HT1080 (cell line): ENCODE results near the gene FAM72B. TPM values are rescaled to one million over a fixed set of nuclear protein-coding genes. Genes with fewer than 3 reads are reported as not detected.
"Not testable (repeated sequence)": the region's sequence is repeated elsewhere in the genome, so short reads cannot be mapped to it uniquely, and the experiment has no call there.

Source experiments
- DNase-seq: peaks from one replicate; pipeline ENCODE4 v3.0.0-alpha.2; 2015; ENCODE audit warnings: low read depth
- polyA plus RNA-seq, 2 experiments: library from polyadenylated mRNA; depleted of rRNA; stranded (reverse); fragments of >200 nt; gene quantifications; 2 replicates each; pipeline ENCODE4 v1.2.3, GENCODE V29; 2015
- total RNA-seq: library from RNA; depleted of rRNA; stranded (reverse); fragments of >200 nt; shearing (Covaris generic); gene quantifications from 2 replicates; pipeline ENCODE4 v1.2.3, GENCODE V29; 2014; rRNA removed

FAM72B gene
- 13.8 and 16.0 TPM in 2 replicates for total RNA-seq
- polyA plus RNA-seq (2015; cell fraction: cytosol; rRNA removed), result 34.7 and 41.1 TPM in 2 replicates
- 33.5 and 39.9 TPM in 2 replicates for polyA plus RNA-seq (2015; cell fraction: nucleus; rRNA removed)

GRCh38 chr1:121184290-121185127 is at the start of gene FAM72B, which contains the start of gene SRGAP2C:
Gene FAM72B (minus strand): TSS chr1:121184340. CDS start chr1:121183489, 851 bp downstream.
Gene SRGAP2C (plus strand): TSS chr1:121184975. CDS start chr1:121187447, 2,472 bp downstream.
- DNase-seq, result peak; percentile 100

DNA sequence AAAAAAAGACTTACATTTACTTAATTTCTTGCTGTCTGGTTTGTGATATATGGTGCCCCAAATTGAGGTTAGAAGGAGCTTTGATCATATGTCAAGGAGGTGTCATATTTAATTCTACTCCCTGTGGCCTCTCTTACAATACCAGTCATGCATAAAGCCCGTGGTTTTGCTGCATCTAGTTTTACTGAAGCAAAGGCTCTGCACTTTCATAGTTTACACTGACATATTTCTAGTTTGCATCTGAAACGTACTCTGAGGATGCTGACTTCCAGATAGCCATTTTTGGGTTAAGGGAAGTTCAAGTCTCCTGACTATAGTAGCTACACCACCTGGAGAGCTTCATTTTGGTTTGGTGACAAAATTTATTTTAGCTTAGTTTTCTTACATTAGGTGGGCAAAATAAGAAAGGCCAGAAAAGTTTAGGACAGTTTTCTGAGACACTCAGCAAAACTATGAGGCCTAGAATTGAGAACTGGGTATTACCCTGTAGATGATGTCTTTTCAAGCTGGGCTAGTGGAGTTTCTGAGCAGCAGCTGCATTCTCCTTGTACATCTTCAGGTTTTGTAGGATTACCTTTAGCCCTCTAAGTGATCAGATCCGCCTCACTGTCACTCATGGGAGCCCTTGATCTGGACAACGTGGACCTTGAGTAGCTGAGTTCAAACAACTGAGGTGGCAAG is 48.4 kb upstream of the FAM72B start:
- not testable (repeated sequence) for DNase-seq

- not testable (repeated sequence) for DNase-seq
Observed at GRCh38 chr1:121230636-121231035, 46.5 kb upstream of the FAM72B start.

GRCh38 chr1:121227544-121228330 is 43.6 kb upstream of the FAM72B start:
- DNase-seq, result not testable (repeated sequence)

- not testable (repeated sequence) for DNase-seq
Observed at GRCh38 chr1:121226925-121227324, 42.8 kb upstream of the FAM72B start.

DNA sequence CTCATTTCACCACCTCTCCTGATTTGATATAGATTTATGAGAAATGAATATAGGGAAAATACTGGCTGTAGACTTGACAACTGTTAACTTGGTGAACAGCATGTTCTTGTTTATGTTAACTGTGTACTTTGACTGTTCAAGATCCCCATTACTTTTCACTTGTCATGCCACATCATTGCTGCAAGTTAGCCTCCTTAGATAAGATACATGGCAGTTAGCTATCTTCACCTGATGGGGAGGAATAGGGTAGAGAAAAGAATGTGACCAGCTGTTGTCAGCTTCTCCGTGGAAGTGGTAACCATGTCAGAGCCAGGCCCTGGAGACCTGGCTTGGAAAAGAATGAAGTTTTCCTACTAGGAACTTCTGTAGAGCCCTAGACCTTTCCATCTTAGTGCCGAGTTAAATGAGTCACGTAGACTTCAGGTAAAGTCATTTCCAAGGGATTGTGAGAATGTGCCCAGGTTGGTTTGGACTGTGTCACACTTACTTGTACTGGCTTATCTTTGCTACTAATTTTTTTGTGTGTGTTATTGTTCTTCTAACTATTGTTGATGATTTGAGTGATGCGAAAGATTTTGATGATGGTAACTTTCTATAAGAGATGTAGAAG is 42.3 kb upstream of the FAM72B start:
- DNase-seq, result not testable (repeated sequence)

GRCh38 chr1:121224714-121225113 is 40.6 kb upstream of the FAM72B start:
- not testable (repeated sequence) for DNase-seq

DNA sequence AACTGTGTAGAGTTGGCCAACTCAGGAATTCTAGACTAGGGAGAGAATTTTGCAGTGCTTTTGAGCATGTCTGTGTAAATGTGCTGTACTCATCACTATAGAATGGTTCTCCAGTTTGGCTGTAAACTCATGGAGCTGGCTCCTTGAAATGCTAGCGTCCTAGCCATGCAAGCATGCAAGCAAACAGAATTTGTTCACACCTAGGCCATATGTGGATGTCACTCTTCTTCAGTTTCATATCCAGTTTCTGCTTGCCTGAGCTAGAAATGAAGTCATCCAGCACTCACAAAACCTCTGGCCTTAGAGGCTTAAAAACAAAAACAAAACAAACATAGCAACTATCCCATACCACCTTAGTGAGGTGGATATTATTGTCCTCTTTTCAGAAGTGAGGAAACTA is 37.6 kb upstream of the FAM72B start:
- DNase-seq, result not testable (repeated sequence)

- DNase-seq, result not testable (repeated sequence)
Observed at GRCh38 chr1:121216676-121217075, 32.5 kb upstream of the FAM72B start.

DNA sequence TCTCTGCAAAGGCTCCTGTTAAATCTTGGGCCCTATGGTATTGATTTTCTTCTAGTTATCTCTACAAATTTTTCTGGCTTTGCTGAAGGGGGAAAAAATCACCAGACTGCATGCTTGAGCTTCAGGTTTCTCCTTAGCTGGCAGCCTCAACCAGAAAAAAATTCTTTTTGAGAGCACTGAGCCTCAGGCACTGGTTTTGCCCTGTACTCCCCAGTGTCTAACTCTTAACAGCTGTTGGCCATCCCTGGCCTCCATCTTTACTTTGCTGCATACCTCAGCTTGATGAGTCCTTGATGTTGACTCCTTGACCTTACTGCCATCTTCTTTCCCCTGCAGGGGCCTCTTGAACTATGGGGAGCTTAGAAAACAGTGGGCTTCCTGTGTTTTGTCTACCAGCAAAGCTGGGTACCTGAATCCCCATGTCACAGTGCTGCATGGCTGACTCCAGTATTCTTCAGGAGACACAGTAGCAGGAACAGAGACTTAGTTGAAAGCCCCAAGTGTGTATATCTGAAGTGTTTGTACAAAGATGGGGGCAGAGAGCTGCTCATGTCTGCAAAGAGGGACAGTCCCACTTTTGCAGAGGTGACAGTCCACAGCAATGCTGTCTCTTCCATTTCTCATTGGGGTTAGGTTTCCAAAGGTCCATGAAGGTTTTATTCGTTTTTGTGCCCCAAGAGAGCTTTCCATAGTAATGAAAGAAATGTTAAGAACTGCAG is 31.7 kb upstream of the FAM72B start:
- DNase-seq, result not testable (repeated sequence)

DNA sequence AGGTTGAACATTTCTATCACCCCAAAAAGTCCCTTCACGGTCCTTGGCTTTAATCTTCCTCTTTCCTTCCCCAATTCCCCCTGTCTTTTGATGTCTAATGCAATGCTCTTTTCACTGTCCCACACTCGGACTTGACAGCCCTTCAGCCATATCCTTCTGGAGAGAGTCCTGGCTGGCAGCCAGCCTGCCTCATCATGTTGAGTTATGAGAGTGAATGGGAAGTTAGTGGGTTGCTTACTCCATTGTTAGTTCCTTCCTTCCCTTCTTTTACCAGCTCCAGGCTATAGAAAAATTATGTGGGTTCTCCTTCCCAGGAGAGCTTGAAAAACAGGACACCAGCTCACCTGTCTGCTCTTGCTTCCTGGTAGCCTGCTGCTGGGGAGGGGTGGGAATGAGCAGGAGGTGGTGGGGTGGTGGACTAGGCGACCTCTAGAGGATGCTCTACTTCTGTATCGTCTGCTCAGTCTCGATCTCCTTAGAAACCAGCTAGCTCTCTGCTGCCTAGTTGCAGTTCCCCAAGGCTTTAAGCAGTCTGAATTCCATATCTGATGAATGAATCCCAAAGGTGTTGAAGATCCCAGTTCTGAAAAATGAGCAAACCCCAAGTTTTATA is 30.5 kb upstream of the FAM72B start:
- not testable (repeated sequence) for DNase-seq

DNA sequence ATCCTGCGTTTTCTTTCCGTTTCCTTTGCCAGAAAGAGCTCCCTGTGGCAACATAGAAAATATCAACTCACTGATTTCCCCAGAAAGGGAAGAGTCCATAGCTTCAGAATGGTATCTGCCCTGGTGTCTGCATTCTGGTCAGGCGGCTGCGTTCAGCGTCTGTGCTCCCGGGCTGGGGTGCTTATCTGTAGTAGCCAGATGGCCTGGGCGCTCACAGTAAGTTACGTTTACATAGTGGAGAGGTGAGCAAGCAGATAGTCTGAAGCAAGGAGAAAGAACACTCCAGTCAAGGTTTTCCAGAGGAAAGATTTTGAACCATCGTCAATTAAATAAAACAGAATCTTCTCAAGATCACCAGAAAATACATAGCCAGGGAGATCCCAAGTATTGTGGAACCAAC is 29.4 kb upstream of the FAM72B start:
- DNase-seq, result not testable (repeated sequence)

GRCh38 chr1:121210778-121211177 is 26.6 kb upstream of the FAM72B start:
- DNase-seq, result not testable (repeated sequence)

- not testable (repeated sequence) for DNase-seq
Observed at GRCh38 chr1:121208375-121208774, 24.2 kb upstream of the FAM72B start.

DNA sequence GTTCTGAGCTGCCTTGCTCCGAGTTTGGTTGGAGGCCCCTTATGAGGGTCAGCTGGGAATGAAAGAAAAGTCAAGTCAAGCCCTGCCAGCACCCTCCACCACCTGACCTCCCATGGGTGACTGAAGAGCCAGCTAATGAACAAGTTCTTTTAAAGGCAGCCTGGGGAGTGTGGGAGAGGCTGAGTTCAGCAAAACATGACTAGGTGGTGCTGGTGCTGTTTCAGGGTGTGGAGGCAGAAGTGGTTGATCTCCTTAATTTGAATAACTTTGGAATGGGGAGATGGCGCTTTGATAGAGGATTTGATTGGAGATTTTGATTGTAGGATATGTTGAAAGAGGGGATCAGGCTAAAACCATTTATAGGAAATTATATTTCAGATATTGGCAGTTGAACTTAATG is 23.2 kb upstream of the FAM72B start:
- DNase-seq, result not testable (repeated sequence)

- peak; percentile 47 for DNase-seq
Observed at GRCh38 chr1:121205786-121206711, 21.9 kb upstream of the FAM72B start.

DNA sequence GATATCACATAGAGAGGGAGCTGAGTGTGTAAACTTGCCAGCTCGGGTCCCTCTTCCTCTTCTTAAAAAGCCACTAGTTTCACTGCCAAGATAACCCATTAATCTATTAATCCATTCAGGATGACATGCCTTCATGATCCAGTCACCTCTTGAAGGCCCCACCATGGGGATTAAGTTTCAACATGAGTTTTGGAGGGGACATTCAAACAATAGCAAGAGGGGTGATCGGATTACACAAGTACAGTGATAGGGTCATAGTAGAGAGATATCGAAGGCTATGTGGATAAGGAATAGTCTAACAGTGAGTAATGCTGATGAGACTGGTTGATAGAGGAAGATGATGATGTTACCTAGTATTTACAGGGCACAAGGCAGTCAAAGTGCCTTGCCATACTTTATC is 18.8 kb upstream of the FAM72B start:
- DNase-seq, result not testable (repeated sequence)
